ENCODE results near the gene MOV10L1.

- no peak for TF ChIP-seq CTCF (IDR thresholded peaks at IDR 0.05)
- TF ChIP-seq POLR2AphosphoS5 (IDR thresholded peaks at IDR 0.05) = no peak
- no peak for TF ChIP-seq POLR2A (IDR thresholded peaks at IDR 0.05)
Observed at GRCh38 chr22:50068096-50068495, 21.7 kb upstream of the MOV10L1 start.

All from breast epithelium (tissue), 3 donors.